Omental fat pad (tissue), 4 donors: ENCODE results near the gene OR10D3. TPM values are rescaled to one million over a fixed set of nuclear protein-coding genes. Genes with fewer than 3 reads are reported as not detected.
"Not testable (repeated sequence)": the region's sequence is repeated elsewhere in the genome, so short reads cannot be mapped to it uniquely, and the experiment has no call there.

Source experiments
- ATAC-seq: fragments of 150-250 bp; one replicate; pipeline ENCODE4 v1.9.1; 2016; ENCODE audit warnings: mild to moderate bottlenecking, moderate library complexity; ENCODE audit not compliant: low FRiP score
- DNase-seq: peaks from one replicate; pipeline ENCODE4 v3.0.0-alpha.2; 2019; ENCODE audit warnings: low spot score
- CTCF ChIP-seq, 3 donors: fragments of 450-650 bp; IDR thresholded peaks; one replicate each; pipeline ENCODE4 v1.5.1; 2016 to 2017; ENCODE audit warnings: antibody characterized with exemption in 3 of 3, mild to moderate bottlenecking in 3 of 3, moderate library complexity in 2 of 3
- total RNA-seq, 4 donors: library from RNA; depleted of rRNA; stranded (reverse); fragments of >200 nt; gene quantifications; one replicate each; pipeline ENCODE4 v1.1.0, GENCODE V29; 2016

The OR10D3 gene
- total RNA-seq, 4 donors from 2014 or later: not detected

DNA sequence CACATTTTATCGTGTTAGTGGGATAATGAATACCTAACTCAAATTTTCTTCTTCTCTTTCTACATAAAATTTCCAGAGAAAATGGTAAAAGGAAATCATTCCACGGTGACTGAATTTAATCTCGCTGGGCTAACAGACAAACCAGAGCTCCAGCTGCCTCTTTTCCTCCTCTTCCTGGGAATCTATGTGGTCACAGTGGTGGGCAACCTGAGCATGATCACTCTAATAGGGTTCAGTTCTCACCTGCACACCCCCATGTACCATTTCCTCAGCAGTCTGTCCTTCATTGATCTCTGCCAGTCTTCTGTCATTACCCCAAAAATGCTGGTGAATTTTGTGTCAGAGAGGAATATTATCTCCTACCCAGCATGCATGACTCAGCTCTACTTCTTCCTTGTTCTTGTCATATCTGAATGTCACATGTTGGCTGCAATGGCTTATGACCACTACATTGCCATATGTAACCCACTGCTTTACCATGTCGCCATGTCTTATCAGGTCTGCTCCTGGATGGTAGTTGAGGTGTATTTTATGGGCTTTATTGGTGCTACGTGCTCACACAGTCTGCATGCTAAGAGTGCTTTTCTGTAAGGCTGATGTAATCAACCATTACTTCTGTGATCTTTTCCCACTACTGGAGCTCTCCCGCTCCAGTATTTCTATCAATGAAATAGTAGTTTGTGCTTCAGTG is 24.1 kb downstream of the OR10D3 start:
- ATAC-seq (no peak), DNase-seq (no peak)
- no peak for TF ChIP-seq CTCF (IDR thresholded peaks at IDR 0.05)

DNA sequence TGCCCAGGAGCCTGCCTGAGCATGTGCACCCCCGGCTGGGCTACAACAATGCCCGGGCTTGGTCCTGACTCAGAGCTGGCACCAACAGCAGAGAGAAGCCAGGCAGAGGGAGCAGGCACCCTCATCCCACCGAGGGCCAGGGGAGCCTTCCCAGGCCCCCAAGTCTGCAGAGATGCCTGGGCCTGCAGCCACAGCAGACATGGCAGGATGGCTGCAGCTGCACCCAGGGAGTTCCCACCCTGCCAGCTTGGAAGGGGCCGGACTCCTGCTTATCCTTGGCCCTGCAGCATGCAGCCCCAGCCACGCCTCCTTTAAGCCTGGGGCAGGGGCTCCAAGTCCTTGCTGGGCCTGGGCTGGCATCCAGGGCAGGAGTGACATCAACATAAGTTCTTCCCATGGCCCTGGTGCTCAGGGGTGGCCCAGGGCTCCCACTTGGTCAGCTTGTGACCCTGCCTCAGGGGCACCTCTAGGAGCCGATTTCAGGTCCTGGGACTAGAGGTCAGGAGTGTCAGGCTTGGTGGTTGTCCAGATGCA is 26.7 kb downstream of the OR10D3 start:
- DNase-seq (no peak), ATAC-seq (no peak)
- no peak for TF ChIP-seq CTCF (IDR thresholded peaks at IDR 0.05)

GRCh38 chr11:124210421-124210820 is 27.3 kb downstream of the OR10D3 start:
- DNase-seq (no peak), ATAC-seq (no peak)
- TF ChIP-seq CTCF (IDR thresholded peaks at IDR 0.05): no peak

- DNase-seq (no peak), ATAC-seq (no peak)
- TF ChIP-seq CTCF (IDR thresholded peaks at IDR 0.05): no peak
Observed at GRCh38 chr11:124211321-124211720, 28.2 kb downstream of the OR10D3 start.

DNA sequence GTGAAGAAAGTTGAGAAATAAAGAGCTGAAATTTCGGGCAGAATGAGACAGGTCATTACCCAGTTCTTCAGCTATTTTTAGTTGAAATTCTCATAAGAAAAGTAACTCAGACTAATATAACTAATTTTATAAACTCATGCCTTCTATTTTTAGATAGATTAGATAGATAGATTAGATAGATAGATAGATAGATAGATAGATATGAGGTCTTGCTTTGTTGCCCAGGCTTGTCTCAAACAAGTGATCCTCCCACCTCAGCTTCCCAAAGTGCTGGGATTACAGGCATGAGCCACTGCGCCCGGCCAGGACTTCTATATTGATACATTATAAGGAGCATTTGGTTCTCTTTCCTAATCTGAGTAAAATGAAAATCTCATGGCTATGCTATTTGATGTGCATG is 30.9 kb downstream of the OR10D3 start:
- DNase-seq (no peak), ATAC-seq (no peak)
- TF ChIP-seq CTCF (IDR thresholded peaks at IDR 0.05): no peak

DNA sequence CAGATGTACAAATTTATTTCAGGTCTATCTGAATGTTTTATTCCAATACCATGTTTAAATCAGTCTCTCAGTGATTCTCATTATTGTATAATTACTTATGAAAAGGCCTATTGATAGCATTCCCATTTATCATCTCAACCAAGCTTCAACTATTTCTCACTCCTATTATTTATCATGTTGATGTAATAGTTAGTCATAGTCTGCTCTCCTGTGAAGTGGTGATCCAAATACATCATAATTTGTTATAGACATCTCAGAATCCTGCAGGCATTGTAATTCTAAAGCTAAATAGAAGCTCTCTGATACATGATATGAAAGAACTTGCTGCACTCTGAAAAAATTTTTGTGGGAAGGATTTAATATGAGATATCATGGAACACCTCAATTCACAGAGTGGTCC is 36.0 kb downstream of the OR10D3 start:
- DNase-seq: no peak
- ATAC-seq: no peak
- no peak for TF ChIP-seq CTCF (IDR thresholded peaks at IDR 0.05)

DNA sequence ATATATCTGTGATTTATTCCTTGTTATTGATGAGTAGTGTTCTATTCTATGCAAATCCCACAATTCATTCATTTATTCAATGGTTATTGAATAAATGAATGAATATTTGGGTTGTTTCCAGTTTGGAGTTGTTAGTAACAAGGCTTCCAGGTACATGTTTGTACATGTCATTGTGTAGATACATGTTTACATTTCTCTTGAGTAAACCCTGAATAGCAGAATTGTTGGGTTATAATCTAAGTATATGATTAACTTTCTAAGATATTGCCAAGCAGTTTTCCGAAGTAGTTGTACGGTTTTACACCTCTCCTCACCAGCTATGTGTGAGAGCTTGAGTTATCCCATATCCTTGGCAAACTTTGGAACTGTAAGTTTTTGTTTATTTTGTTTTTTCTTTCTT is 39.3 kb downstream of the OR10D3 start:
- DNase-seq (no peak), ATAC-seq (no peak)
- no peak for TF ChIP-seq CTCF (IDR thresholded peaks at IDR 0.05)

- DNase-seq, ATAC-seq: not testable (repeated sequence)
Observed at GRCh38 chr11:124224618-124225423, 41.7 kb downstream of the OR10D3 start.
